PFSK-1 (cell line): Measurements from ENCODE around the gene SLC24A4.

Experiments used
- FOXP2 ChIP-seq: optimal IDR thresholded peaks from 2 replicates; pipeline ENCODE3; 2011; ENCODE audit warnings: borderline replicate concordance, control low read depth, inconsistent platforms; ENCODE audit not compliant: insufficient read depth; ENCODE audit errors: extremely low read length, extremely low read depth
- POLR2AphosphoS5 ChIP-seq: IDR thresholded peaks from 2 replicates; pipeline ENCODE4 v1.6.1; 2012; ENCODE audit warnings: low read depth, mild to moderate bottlenecking, control low read depth, low read length, moderate library complexity
- REST ChIP-seq, 2 experiments: IDR thresholded peaks; 2 replicates each; pipeline versions ENCODE4 v1.6.1 to v1.8.0; 2011 to 2012; ENCODE audit warnings: low read depth in 2 of 2, low read length in 2 of 2, control low read depth in 1 of 2, inconsistent platforms in 1 of 2, mild to moderate bottlenecking in 1 of 2, moderate library complexity in 1 of 2; ENCODE audit not compliant: insufficient read depth in 1 of 2
- SIN3A ChIP-seq: IDR thresholded peaks from 2 replicates; pipeline ENCODE4 v1.6.1; 2012; ENCODE audit warnings: mild to moderate bottlenecking, low read length, moderate library complexity, borderline replicate concordance; ENCODE audit not compliant: insufficient read depth
- TAF1 ChIP-seq: IDR thresholded peaks from 2 replicates; pipeline ENCODE4 v1.6.1; 2012; ENCODE audit warnings: low read length, control low read depth, borderline replicate concordance; ENCODE audit not compliant: insufficient read depth

SLC24A4 gene

GRCh38 chr14:92280554-92281262, 42.3 kb upstream of the SLC24A4 start:
- no peak for TF ChIP-seq FOXP2
- TF ChIP-seq TAF1: no peak
- no peak for TF ChIP-seq POLR2AphosphoS5
- no peak for TF ChIP-seq SIN3A
- TF ChIP-seq REST (IDR thresholded peaks at IDR 0.05; ENCODE audit: insufficient read depth in 1 of 2, low read depth in 2 of 2, low read length in 2 of 2): no peak

GRCh38 chr14:92282669-92283068, 40.3 kb upstream of the SLC24A4 start:
- no peak for TF ChIP-seq SIN3A
- TF ChIP-seq TAF1: no peak
- TF ChIP-seq POLR2AphosphoS5: no peak
- no peak for TF ChIP-seq FOXP2
- TF ChIP-seq REST (IDR thresholded peaks at IDR 0.05; ENCODE audit: insufficient read depth in 1 of 2, low read depth in 2 of 2, low read length in 2 of 2): no peak

- TF ChIP-seq REST (IDR thresholded peaks at IDR 0.05; ENCODE audit: insufficient read depth in 1 of 2, low read depth in 2 of 2, low read length in 2 of 2): no peak
These were observed 37.7 kb upstream of the SLC24A4 start for GRCh38 chr14:92285311-92285710.

GRCh38 chr14:92287987-92288386, 35.0 kb upstream of the SLC24A4 start:
- TF ChIP-seq TAF1 (no peak), POLR2AphosphoS5 (no peak), REST (IDR thresholded peaks at IDR 0.05; ENCODE audit: insufficient read depth in 1 of 2, low read depth in 2 of 2, low read length in 2 of 2) (no peak), SIN3A (no peak)

GRCh38 chr14:92288994-92289660, 33.8 kb upstream of the SLC24A4 start:
- TF ChIP-seq FOXP2 (no peak), TAF1 (no peak), REST (IDR thresholded peaks at IDR 0.05; ENCODE audit: insufficient read depth in 1 of 2, low read depth in 2 of 2, low read length in 2 of 2) (no peak), POLR2AphosphoS5 (no peak), SIN3A (no peak)
